Left colon (tissue), 2 donors: ENCODE measurements around the gene STARD8. TPM values are rescaled to one million over a fixed set of nuclear protein-coding genes. Genes with fewer than 3 reads are reported as not detected.
"Not testable (repeated sequence)": the region's sequence is repeated elsewhere in the genome, so short reads cannot be mapped to it uniquely, and the experiment has no call there.

Experiments
- ATAC-seq: fragments of 200-7000 bp; cut with Tn5 transposase; one replicate; pipeline ENCODE4 v1.9.1; 2020; ENCODE audit warnings: mild to moderate bottlenecking, moderate library complexity
- DNase-seq, 2 donors: peaks; one replicate each; pipeline ENCODE4 v3.0.0-alpha.2; 2020
- intact Hi-C, 2 donors: fragments of 100-400 bp; cut with DNase I in 1 of 2; cut with micrococcal nuclease in 1 of 2; formaldehyde crosslinking; loops; one replicate each; pipeline versions ENCODE4 v1.11.2 to v1.14.0; 2022; cut with DNase I, micrococcal nuclease
- total RNA-seq, 2 donors: library from RNA; stranded (reverse); fragmentation: NEBNext Ultra II Directional; extraction: Animal tissue kit (Norgen Biotek cat#: 25700); gene quantifications; one replicate each; pipeline ENCODE4 v1.2.1, GENCODE V29; 2021
- donor health status: DM: no; HTN: no; CAD: no.
- donor health status: DM: yes; HTN: yes; CAD: no.

STARD8 gene
- total RNA-seq, 2 donors from 2014 or later: 1.7 to 2.3 TPM

- intact Hi-C loops: no loop called here
- DNase-seq: no peak
- ATAC-seq: no peak
Observed at GRCh38 chrX:68725756-68726365, 78.4 kb downstream of the STARD8 start.

GRCh38 chrX:68726366-68726765 is 78.9 kb downstream of the STARD8 start:
- no peak for ATAC-seq
- intact Hi-C loops: no loop called here
- DNase-seq: no peak

GRCh38 chrX:68727696-68728095 is 80.2 kb downstream of the STARD8 start:
- ATAC-seq (no peak), DNase-seq (no peak)
- intact Hi-C loops: no loop called here

GRCh38 chrX:68728186-68728585 is 80.7 kb downstream of the STARD8 start:
- no peak for DNase-seq
- no peak for ATAC-seq
- intact Hi-C loops: no loop called here

GRCh38 chrX:68731254-68731653 is 83.8 kb downstream of the STARD8 start:
- DNase-seq: no peak
- intact Hi-C loops: loop anchor here in 1 of 2 donors (10.0 kb wide), 1 partner anchor 74 kb away; no protein-coding TSS in a partner anchor
- ATAC-seq: no peak

- intact Hi-C loops: loop anchor here in 1 of 2 donors (10.0 kb wide), 1 partner anchor 72 kb away; no protein-coding TSS in a partner anchor
- DNase-seq (peak in 1 of 2 donors; percentile 74), ATAC-seq (peak; percentile 80)
Observed at GRCh38 chrX:68732906-68733493, 85.5 kb downstream of the STARD8 start.

GRCh38 chrX:68735266-68735665 is 87.8 kb downstream of the STARD8 start:
- intact Hi-C loops: loop anchor here in 1 of 2 donors (10.0 kb wide), 1 partner anchor 70 kb away; no protein-coding TSS in a partner anchor

GRCh38 chrX:68741864-68742263 is 94.4 kb downstream of the STARD8 start:
- intact Hi-C loops, ATAC-seq, DNase-seq: not testable (repeated sequence)

More at GRCh38 chrX:68735266-68735665, 87.8 kb downstream of the STARD8 start:
- no peak for ATAC-seq
- DNase-seq: no peak

GRCh38 chrX:68743754-68744153 is 96.3 kb downstream of the STARD8 start:
- no peak for DNase-seq
- no peak for ATAC-seq
- intact Hi-C loops: no loop called here

GRCh38 chrX:68746988-68747387 is 99.5 kb downstream of the STARD8 start:
- DNase-seq (no peak), ATAC-seq (no peak)
- intact Hi-C loops: no loop called here

GRCh38 chrX:68748030-68748429 is 100.6 kb downstream of the STARD8 start:
- DNase-seq (no peak), ATAC-seq (no peak)
- intact Hi-C loops: no loop called here

- no peak for ATAC-seq
- intact Hi-C loops: no loop called here
- DNase-seq: no peak
Observed at GRCh38 chrX:68749426-68749825, 102.0 kb downstream of the STARD8 start.

GRCh38 chrX:68750316-68750715 is 102.8 kb downstream of the STARD8 start:
- DNase-seq (no peak), ATAC-seq (no peak)
- intact Hi-C loops: no loop called here

- DNase-seq (no peak), ATAC-seq (no peak)
- intact Hi-C loops: no loop called here
Observed at GRCh38 chrX:68751372-68751771, 103.9 kb downstream of the STARD8 start.

- DNase-seq: no peak
- no peak for ATAC-seq
- intact Hi-C loops: no loop called here
Observed at GRCh38 chrX:68753218-68753617, 105.8 kb downstream of the STARD8 start.

GRCh38 chrX:68754406-68754805 is 106.9 kb downstream of the STARD8 start:
- intact Hi-C loops: no loop called here
- no peak for DNase-seq

GRCh38 chrX:68755616-68756125 is 108.2 kb downstream of the STARD8 start:
- ATAC-seq (no peak), DNase-seq (no peak)
- intact Hi-C loops: no loop called here

More at GRCh38 chrX:68754406-68754805, 106.9 kb downstream of the STARD8 start:
- ATAC-seq: no peak

GRCh38 chrX:68757331-68757730 is 109.9 kb downstream of the STARD8 start:
- DNase-seq: no peak
- intact Hi-C loops: no loop called here
- no peak for ATAC-seq

- ATAC-seq: no peak
- intact Hi-C loops: no loop called here
- no peak for DNase-seq
Observed at GRCh38 chrX:68757731-68758130, 110.3 kb downstream of the STARD8 start.

- intact Hi-C loops: no loop called here
- no peak for ATAC-seq
Observed at GRCh38 chrX:68758671-68759070, 111.2 kb downstream of the STARD8 start.

More at GRCh38 chrX:68758671-68759070, 111.2 kb downstream of the STARD8 start:
- DNase-seq: no peak
